HL-60 (cell line): ENCODE data around the gene ACHE.

Experiments
- DNase-seq, 2 experiments: peaks; one replicate each; pipeline ENCODE4 v3.0.0-alpha.2; 2010 to 2020; ENCODE audit warnings: low read depth in 1 of 2, low spot score in 1 of 2
- H3K27ac ChIP-seq: fragments of 250-450 bp; sonication (Bioruptor Pico); replicated peaks from 2 replicates; pipeline ENCODE4 v1.5.1; 2020; ENCODE audit warnings: mild to moderate bottlenecking, moderate library complexity
- H3K27me3 ChIP-seq: fragments of 250-450 bp; sonication (Bioruptor Pico); 2 replicates; pipeline ENCODE4 v1.5.1; 2021; ENCODE audit warnings: mild to moderate bottlenecking, moderate library complexity; ENCODE audit not compliant: insufficient read depth, poor library complexity, severe bottlenecking
- H3K4me3 ChIP-seq: replicated peaks from 2 replicates; pipeline ENCODE4 v1.5.1; 2011; ENCODE audit warnings: mild to moderate bottlenecking, control low read depth, low read length; ENCODE audit not compliant: insufficient read depth
- CTCF ChIP-seq: IDR thresholded peaks from one replicate; pipeline ENCODE4 v1.5.1; 2011; ENCODE audit warnings: low read length, control low read depth, inconsistent platforms; ENCODE audit not compliant: insufficient read depth
- GABPA ChIP-seq: IDR thresholded peaks from 2 replicates; pipeline ENCODE4 v1.6.1; 2012; ENCODE audit warnings: low read depth
- POLR2AphosphoS5 ChIP-seq: IDR thresholded peaks from 2 replicates; pipeline ENCODE4 v1.6.1; 2012; ENCODE audit warnings: low read depth
- REST ChIP-seq: IDR thresholded peaks from 2 replicates; pipeline ENCODE4 v1.6.1; 2012; ENCODE audit warnings: low read depth; ENCODE audit not compliant: insufficient replicate concordance
- SPI1 ChIP-seq: IDR thresholded peaks from 2 replicates; pipeline ENCODE4 v1.6.1; 2012; ENCODE audit warnings: low read depth, mild to moderate bottlenecking, borderline replicate concordance

The ACHE gene

GRCh38 chr7:100852048-100852872 is 43.4 kb downstream of the ACHE start, which contains the start of gene SLC12A9:
Gene SLC12A9, plus strand, starts transcription at chr7:100852713. Its CDS starts 1,485 bp downstream, at chr7:100854198.
- no peaks in the 10 kb centered on the region for H3K27me3 ChIP-seq
- H3K4me3 ChIP-seq: peak within 1 kb of the TSS; percentile 87
- TF ChIP-seq SPI1: no peak
- no peak for TF ChIP-seq GABPA
- 0 out of 2 replicates have a peak, but pooled peaks have one; percentile 18 for TF ChIP-seq POLR2AphosphoS5
- peak; percentile 78 for TF ChIP-seq CTCF
- TF ChIP-seq REST: no peak
- H3K27ac ChIP-seq: peak within 1 kb of the TSS; percentile 61
- peak; percentile 78 to 88 for DNase-seq

- TF ChIP-seq GABPA (no peak), SPI1 (no peak), POLR2AphosphoS5 (no peak), CTCF (no peak), REST (no peak)
- H3K27me3 ChIP-seq: no peaks in the 10 kb centered on the region
- H3K4me3 ChIP-seq: no peak overlapping the region
- no peak for DNase-seq
- no peak overlapping the region for H3K27ac ChIP-seq
Observed at GRCh38 chr7:100847360-100847759, 48.3 kb downstream of the ACHE start.

GRCh38 chr7:100840470-100841100 is 55.1 kb downstream of the ACHE start:
- no peak for DNase-seq
- TF ChIP-seq REST (no peak), SPI1 (no peak), CTCF (no peak), POLR2AphosphoS5 (no peak)
- H3K27me3 ChIP-seq: no peaks in the 10 kb centered on the region
- no peak overlapping the region for H3K27ac ChIP-seq
- no peak overlapping the region for H3K4me3 ChIP-seq
